Mesothelial cell of epicardium (in vitro differentiated cells): Measurements from ENCODE around the gene GPRC5B. TPM values are rescaled to one million over a fixed set of nuclear protein-coding genes. Genes with fewer than 3 reads are reported as not detected.

Experiments used
- DNase-seq, 2 experiments: peaks; one replicate each; pipeline ENCODE4 v3.0.0; 2021; ENCODE audit warnings: low spot score in 2 of 2; ENCODE audit not compliant: unreplicated experiment in 2 of 2
- H3K27ac Mint-ChIP-seq: 2 replicates; pipeline ENCODE4 v1.8.0; 2021; ENCODE audit warnings: mixed read lengths
- H3K27me3 Mint-ChIP-seq: 2 replicates; pipeline ENCODE4 v1.8.0; 2021; ENCODE audit warnings: low read depth, mixed read lengths
- H3K36me3 Mint-ChIP-seq: 2 replicates; pipeline ENCODE4 v1.8.0; 2021; ENCODE audit warnings: mixed read lengths
- H3K4me1 Mint-ChIP-seq: 2 replicates; pipeline ENCODE4 v1.8.0; 2021; ENCODE audit warnings: mixed read lengths
- H3K4me3 Mint-ChIP-seq: 2 replicates; pipeline ENCODE4 v1.8.0; 2021; ENCODE audit warnings: mild to moderate bottlenecking, moderate library complexity, mixed read lengths
- H3K9me3 Mint-ChIP-seq: 2 replicates; pipeline ENCODE4 v1.8.0; 2021; ENCODE audit warnings: mixed read lengths
- total RNA-seq: library from RNA; stranded (reverse); gene quantifications from 3 replicates; pipeline ENCODE4 v1.2.1, GENCODE V29; 2021
- TF ChIP-seq, protein P1 (sequence below): fragments of 200-600 bp; sonication (generic); IDR thresholded peaks from one replicate; pipeline ENCODE4 v1.5.0; 2021; ENCODE audit warnings: antibody characterized with exemption; ENCODE audit not compliant: unreplicated experiment

GPRC5B gene
- total RNA-seq, 1 donor from 2014 or later = 36.5 TPM

DNA sequence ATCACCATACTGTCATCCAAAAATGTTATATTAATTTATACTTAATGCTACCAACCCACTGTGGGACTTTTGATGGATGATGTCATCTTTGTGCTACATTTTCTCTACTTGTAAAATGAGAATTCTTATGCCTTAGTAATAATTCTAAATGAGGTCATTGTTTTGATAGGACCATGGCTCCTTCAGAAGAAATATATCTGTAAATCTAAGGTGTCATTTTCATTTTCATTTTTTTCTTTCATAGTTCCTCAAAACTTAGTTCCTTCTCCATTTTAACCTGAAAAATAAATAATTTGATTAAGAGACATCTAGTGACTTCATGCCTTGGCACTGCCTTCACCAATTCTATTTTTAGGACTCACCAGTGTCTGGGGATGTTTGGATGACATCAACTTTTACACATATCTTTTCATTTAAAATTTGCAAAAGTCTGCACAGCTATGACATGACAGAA lies 48.7 kb downstream of the GPRC5B start:
- Mint-ChIP-seq H3K27me3 (no peaks in the 10 kb centered on the region), H3K9me3 (no peaks in the 10 kb centered on the region), H3K27ac (peak overlapping the region; percentile 40), H3K4me1 (peaks cover 15% of the 10 kb centered on the region), H3K36me3 (peaks cover 2% of the 10 kb centered on the region), H3K4me3 (no peak overlapping the region)
- TF ChIP-seq, protein P1, sequence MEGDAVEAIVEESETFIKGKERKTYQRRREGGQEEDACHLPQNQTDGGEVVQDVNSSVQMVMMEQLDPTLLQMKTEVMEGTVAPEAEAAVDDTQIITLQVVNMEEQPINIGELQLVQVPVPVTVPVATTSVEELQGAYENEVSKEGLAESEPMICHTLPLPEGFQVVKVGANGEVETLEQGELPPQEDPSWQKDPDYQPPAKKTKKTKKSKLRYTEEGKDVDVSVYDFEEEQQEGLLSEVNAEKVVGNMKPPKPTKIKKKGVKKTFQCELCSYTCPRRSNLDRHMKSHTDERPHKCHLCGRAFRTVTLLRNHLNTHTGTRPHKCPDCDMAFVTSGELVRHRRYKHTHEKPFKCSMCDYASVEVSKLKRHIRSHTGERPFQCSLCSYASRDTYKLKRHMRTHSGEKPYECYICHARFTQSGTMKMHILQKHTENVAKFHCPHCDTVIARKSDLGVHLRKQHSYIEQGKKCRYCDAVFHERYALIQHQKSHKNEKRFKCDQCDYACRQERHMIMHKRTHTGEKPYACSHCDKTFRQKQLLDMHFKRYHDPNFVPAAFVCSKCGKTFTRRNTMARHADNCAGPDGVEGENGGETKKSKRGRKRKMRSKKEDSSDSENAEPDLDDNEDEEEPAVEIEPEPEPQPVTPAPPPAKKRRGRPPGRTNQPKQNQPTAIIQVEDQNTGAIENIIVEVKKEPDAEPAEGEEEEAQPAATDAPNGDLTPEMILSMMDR = no peak
- no peak for DNase-seq

DNA sequence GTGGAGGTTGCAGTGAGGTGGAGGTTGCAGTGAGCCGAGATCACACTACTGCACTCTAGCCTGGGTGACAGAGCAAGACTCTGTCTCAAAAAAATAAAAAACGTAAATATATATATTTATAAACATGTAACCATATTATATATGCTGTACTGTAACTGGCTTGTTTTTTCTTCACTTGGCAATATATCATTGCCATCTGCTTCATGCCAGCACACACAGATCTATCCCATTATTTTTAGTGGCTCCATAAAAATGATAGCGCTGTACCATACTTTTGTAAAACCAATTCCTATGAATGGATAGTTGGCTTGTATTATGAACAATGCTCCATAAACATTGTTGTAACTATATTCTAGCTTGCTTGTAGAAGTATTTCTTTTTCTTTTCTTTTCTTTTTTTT lies 49.5 kb downstream of the GPRC5B start:
- Mint-ChIP-seq H3K27ac (no peak overlapping the region), H3K36me3 (peaks cover 2% of the 10 kb centered on the region)

DNA sequence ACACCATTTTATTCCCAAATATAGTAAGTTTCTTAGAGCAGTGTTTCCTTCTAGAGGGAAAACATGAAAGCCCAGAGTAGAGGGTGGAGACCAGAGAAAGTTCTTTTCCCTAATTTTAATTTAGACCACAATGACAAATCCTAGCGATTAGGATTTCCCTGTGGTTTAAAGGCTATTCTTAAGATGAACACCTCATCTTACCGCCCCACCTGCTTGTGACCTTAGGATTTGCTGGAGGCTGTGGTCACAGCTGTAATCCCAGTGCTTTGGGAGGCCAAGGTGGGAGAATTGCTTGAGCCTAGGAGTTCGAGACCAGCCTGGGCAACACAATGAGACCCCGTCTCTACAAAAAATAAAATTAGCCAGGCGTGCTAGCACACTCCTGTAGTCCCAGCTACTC lies 51.1 kb downstream of the GPRC5B start:
- H3K27ac Mint-ChIP-seq = no peak overlapping the region
- no peak overlapping the region for H3K4me3 Mint-ChIP-seq
- no peaks in the 10 kb centered on the region for H3K27me3 Mint-ChIP-seq
- H3K4me1 Mint-ChIP-seq = peaks cover 15% of the 10 kb centered on the region
- DNase-seq = no peak
- peaks cover 2% of the 10 kb centered on the region for H3K36me3 Mint-ChIP-seq
- no peaks in the 10 kb centered on the region for H3K9me3 Mint-ChIP-seq
- TF ChIP-seq, protein P1 = no peak

More for the DNA sequence above, 49.5 kb downstream of the GPRC5B start:
- Mint-ChIP-seq H3K9me3 (no peaks in the 10 kb centered on the region), H3K4me3 (no peak overlapping the region), H3K4me1 (peaks cover 15% of the 10 kb centered on the region), H3K27me3 (no peaks in the 10 kb centered on the region)
- TF ChIP-seq, protein P1 = no peak
- DNase-seq = no peak

DNA sequence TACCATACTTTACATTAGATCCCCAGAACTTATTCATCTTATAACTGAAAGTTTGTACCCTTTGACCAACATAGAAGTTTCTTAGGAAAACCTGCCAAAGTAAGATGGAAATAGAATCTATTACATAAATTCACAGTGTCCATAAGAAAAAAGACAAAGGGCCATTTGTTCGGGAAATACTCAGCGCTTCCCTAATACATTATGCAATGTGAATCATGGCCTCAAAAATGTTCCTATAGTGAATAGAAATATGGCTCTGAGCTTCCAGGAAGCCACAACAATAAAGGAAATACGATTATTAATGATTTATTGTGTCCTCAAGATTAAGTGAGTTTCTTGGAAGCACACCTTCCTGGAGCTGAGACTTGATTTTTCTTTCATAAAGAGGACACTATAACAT lies 51.5 kb downstream of the GPRC5B start:
- Mint-ChIP-seq H3K4me1 (peaks cover 12% of the 10 kb centered on the region), H3K27me3 (no peaks in the 10 kb centered on the region), H3K27ac (no peak overlapping the region), H3K4me3 (no peak overlapping the region), H3K36me3 (peaks cover 2% of the 10 kb centered on the region), H3K9me3 (no peaks in the 10 kb centered on the region)
- DNase-seq = no peak
- TF ChIP-seq, protein P1 = no peak

DNA sequence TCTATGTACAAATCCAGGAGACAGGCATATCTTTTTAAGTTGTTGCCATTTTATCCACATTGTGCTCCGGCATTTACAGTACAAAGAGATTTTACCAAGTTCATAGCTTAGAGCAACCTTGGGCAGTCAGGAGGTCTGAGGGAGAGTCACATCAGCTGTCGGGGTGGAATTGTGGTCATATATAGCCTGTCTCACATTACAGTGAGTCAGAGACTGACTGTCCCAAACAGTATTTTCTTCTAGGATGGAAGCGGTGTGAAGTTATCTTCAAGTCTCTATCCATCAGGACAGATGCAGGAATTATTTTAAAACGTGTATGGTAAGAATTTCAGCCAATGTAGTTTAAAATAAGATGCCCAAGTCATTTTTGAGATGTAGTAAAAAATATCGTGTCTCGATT lies 53.0 kb downstream of the GPRC5B start:
- H3K36me3 Mint-ChIP-seq = peaks cover 2% of the 10 kb centered on the region
- H3K4me1 Mint-ChIP-seq = peaks cover 5% of the 10 kb centered on the region
- no peaks in the 10 kb centered on the region for H3K27me3 Mint-ChIP-seq
- TF ChIP-seq, protein P1 = no peak
- H3K4me3 Mint-ChIP-seq = no peak overlapping the region
- DNase-seq = no peak
- H3K27ac Mint-ChIP-seq = no peak overlapping the region
- no peaks in the 10 kb centered on the region for H3K9me3 Mint-ChIP-seq
